OCI-LY3 (cell line): ENCODE data around the gene INSC.
A peak's percentile ranks its signal among the peaks of the same experiment; 100 is the strongest.

ENCODE experiments used
- H2AFZ ChIP-seq: fragments of 200-600, 300-600 bp; shearing (Covaris generic); 2 replicates; pipeline ENCODE4 v1.6.0; 2014; ENCODE audit warnings: antibody characterized with exemption, low read depth, low read length
- H3K27ac ChIP-seq: fragments of 200-600, 300-600 bp; sonication (generic); 2 replicates; pipeline ENCODE4 v1.5.1; 2014; ENCODE audit warnings: mild to moderate bottlenecking, low read length, moderate library complexity, mixed read lengths
- H3K27me3 ChIP-seq: fragments of 200-600, 300-600 bp; sonication (generic); 2 replicates; pipeline ENCODE4 v1.6.1; 2014; ENCODE audit warnings: low read depth, low read length, mixed read lengths
- H3K36me3 ChIP-seq: fragments of 200-600, 300-600 bp; sonication (generic); replicated peaks from 2 replicates; pipeline ENCODE3; 2014; ENCODE audit warnings: low read depth, low read length, mixed read lengths
- H3K4me1 ChIP-seq: fragments of 300-600, 200-600 bp; sonication (generic); 2 replicates; pipeline ENCODE4 v1.6.1; 2014; ENCODE audit warnings: low read length, mixed read lengths
- H3K4me2 ChIP-seq: fragments of 200-600, 300-600 bp; sonication (generic); 2 replicates; pipeline ENCODE4 v1.6.1; 2014; ENCODE audit warnings: low read length, mixed read lengths
- H3K4me3 ChIP-seq: fragments of 300-600, 200-600 bp; sonication (generic); 2 replicates; pipeline ENCODE4 v1.5.1; 2014; ENCODE audit warnings: antibody characterized with exemption, mild to moderate bottlenecking, low read length, moderate library complexity
- H3K79me2 ChIP-seq: fragments of 300-600, 200-600 bp; shearing (Covaris generic); 2 replicates; pipeline ENCODE4 v1.6.1; 2014; ENCODE audit warnings: mild to moderate bottlenecking, low read length, mixed read lengths
- H3K9ac ChIP-seq: fragments of 300-600, 200-600 bp; shearing (Covaris generic); 2 replicates; pipeline ENCODE4 v1.6.0; 2014; ENCODE audit warnings: mild to moderate bottlenecking, low read length, moderate library complexity
- H3K9me3 ChIP-seq: fragments of 200-600, 300-600 bp; shearing (Covaris generic); 2 replicates; pipeline ENCODE4 v1.6.1; 2014; ENCODE audit warnings: low read length, mixed read lengths; ENCODE audit not compliant: insufficient read depth
- H4K20me1 ChIP-seq: fragments of 200-600, 300-600 bp; sonication (generic); 2 replicates; pipeline ENCODE4 v1.6.1; 2016; ENCODE audit warnings: low read length, mixed read lengths; ENCODE audit not compliant: insufficient read depth
- EZH2phosphoT487 ChIP-seq: fragments of 200-600 bp; shearing (Covaris generic); IDR thresholded peaks from 2 replicates; pipeline ENCODE4 v1.6.1; 2018; ENCODE audit warnings: antibody characterized with exemption, mixed run types, low read depth
- TF ChIP-seq, protein P1 (sequence below): fragments of 200-600, 300-600 bp; sonication (generic); IDR thresholded peaks from 2 replicates; pipeline ENCODE4 v1.5.1; 2014; ENCODE audit warnings: antibody characterized with exemption, low read length, low read depth

The INSC gene

DNA sequence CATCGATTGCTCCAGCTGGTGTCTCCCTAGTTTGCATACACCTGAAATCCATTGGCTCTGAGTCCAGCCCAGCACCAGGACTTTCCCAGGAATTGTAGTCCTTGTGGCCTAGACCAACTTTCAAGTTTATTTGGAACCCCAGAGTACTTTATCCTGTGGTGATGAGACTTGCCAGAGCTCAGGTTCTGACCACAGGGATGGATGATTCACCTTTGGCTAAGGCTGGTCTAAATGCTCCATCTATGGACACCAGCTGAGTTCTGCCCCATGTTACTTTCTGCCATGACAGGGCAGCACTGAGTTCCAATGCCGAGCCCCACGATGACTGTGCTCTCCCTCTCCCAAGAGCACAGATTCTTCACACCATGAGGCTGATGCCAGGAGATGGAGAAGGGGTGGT lies 17.3 kb upstream of the INSC start:
- no peak overlapping the region for H3K27ac ChIP-seq
- peaks cover 18% of the 10 kb centered on the region for H3K4me1 ChIP-seq
- no peaks in the 10 kb centered on the region for H3K36me3 ChIP-seq
- H3K4me2 ChIP-seq, result no peak overlapping the region
- no peak overlapping the region for H3K4me3 ChIP-seq
- H3K79me2 ChIP-seq, result no peaks in the 10 kb centered on the region
- no peak overlapping the region for H3K9ac ChIP-seq
- no peaks in the 10 kb centered on the region for H3K9me3 ChIP-seq
- H3K27me3 ChIP-seq, result peaks cover 21% of the 10 kb centered on the region
- TF ChIP-seq EZH2phosphoT487, result no peak
- TF ChIP-seq, protein P1, sequence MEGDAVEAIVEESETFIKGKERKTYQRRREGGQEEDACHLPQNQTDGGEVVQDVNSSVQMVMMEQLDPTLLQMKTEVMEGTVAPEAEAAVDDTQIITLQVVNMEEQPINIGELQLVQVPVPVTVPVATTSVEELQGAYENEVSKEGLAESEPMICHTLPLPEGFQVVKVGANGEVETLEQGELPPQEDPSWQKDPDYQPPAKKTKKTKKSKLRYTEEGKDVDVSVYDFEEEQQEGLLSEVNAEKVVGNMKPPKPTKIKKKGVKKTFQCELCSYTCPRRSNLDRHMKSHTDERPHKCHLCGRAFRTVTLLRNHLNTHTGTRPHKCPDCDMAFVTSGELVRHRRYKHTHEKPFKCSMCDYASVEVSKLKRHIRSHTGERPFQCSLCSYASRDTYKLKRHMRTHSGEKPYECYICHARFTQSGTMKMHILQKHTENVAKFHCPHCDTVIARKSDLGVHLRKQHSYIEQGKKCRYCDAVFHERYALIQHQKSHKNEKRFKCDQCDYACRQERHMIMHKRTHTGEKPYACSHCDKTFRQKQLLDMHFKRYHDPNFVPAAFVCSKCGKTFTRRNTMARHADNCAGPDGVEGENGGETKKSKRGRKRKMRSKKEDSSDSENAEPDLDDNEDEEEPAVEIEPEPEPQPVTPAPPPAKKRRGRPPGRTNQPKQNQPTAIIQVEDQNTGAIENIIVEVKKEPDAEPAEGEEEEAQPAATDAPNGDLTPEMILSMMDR, result no peak
- H4K20me1 ChIP-seq, result no peaks in the 10 kb centered on the region
- H2AFZ ChIP-seq, result no peak overlapping the region

DNA sequence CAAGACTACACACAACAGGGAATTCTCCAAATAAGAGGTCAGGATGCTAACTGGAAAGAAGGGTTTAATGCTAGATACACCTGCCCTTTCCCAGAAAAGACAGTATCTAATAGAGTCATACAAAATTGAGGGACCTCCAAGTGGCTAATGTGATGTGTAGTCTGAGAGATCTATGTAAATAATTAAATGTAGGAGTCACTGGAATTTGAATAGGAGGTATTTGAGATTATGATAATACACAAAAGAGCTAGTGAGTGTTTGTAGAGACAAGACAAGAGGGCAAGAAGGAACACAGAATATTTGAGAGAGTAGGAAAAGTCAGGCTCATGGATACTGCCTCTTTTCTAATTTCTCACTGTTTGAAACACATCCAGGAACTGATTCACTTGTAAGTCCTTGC lies 15.5 kb upstream of the INSC start:
- TF ChIP-seq EZH2phosphoT487, result no peak
- TF ChIP-seq, protein P1, result no peak
- no peak overlapping the region for H3K4me3 ChIP-seq
- no peak overlapping the region for H2AFZ ChIP-seq
- no peaks in the 10 kb centered on the region for H3K36me3 ChIP-seq
- H3K79me2 ChIP-seq, result no peaks in the 10 kb centered on the region
- H3K27ac ChIP-seq, result no peak overlapping the region
- H3K4me2 ChIP-seq, result no peak overlapping the region
- peaks cover 4% of the 10 kb centered on the region; the same call in 1 of the 2 replicates for H3K4me1 ChIP-seq
- no peaks in the 10 kb centered on the region for H3K9me3 ChIP-seq
- H3K27me3 ChIP-seq, result peaks cover 21% of the 10 kb centered on the region
- H3K9ac ChIP-seq, result no peak overlapping the region
- no peaks in the 10 kb centered on the region for H4K20me1 ChIP-seq

DNA sequence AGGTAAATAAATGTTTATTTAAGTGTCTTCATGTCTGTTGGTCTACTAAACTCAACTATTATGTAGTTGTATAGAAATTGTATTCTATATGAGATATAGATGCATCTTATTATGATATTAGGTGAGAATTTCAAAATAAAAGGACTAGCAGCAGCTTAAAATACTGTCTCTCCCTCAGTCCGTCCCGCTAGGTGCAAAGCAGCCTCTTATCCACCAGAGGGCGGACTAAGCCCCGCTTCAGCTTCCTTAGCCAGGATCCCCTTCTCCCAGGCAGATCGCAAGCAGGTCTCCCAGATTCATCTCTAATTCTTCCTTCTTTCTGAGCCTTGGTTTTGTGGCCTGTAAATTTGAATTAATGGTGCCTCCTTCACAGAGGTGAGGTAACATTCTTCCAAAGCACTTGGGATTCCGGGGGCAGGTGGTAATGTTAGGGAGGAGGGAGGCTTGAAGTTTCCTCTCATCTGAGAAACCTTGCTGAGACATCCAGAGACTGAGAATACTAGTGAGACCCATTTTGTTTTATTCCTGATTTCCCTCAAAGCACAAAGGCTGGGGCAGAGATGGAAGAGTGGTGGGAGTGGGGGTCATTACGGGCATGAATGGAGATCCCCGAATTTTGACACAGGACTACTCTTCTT lies 13.5 kb upstream of the INSC start:
- Histone ChIP-seq H3K27me3 (peaks cover 21% of the 10 kb centered on the region), H4K20me1 (no peaks in the 10 kb centered on the region), H2AFZ (peak overlapping the region; percentile 79; the same call in 1 of the 2 replicates), H3K36me3 (no peaks in the 10 kb centered on the region), H3K9me3 (no peaks in the 10 kb centered on the region), H3K4me2 (peak overlapping the region; percentile 82), H3K27ac (no peak overlapping the region), H3K4me3 (peak overlapping the region; percentile 64), H3K79me2 (no peaks in the 10 kb centered on the region), H3K9ac (no peak overlapping the region), H3K4me1 (peaks cover 4% of the 10 kb centered on the region; the same call in 1 of the 2 replicates)
- TF ChIP-seq, protein P1, result peak; percentile 88
- TF ChIP-seq EZH2phosphoT487, result no peak

DNA sequence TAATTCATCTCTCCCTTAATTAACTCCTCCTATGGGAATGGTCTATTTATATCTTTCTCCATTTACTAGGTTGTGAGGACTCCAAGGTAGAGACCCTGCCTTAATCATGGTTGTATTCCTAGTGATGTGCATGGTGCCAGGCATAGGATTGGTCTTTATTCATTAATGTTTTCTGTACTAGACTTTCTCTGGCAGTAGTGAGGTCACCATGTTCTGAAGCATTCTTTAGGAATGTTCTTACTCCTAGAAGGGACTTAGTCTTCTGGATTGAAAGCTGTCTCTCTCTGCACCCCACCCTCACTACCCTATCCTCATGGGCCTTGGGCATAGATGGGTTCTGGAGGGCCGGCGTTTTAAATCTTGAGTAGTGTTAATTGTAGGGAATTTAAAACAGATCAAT lies 10.6 kb upstream of the INSC start:
- Histone ChIP-seq H3K4me3 (no peak overlapping the region), H3K9me3 (no peaks in the 10 kb centered on the region), H3K4me2 (no peak overlapping the region), H4K20me1 (no peaks in the 10 kb centered on the region), H3K27me3 (peaks cover 13% of the 10 kb centered on the region), H2AFZ (no peak overlapping the region), H3K9ac (no peak overlapping the region), H3K27ac (no peak overlapping the region), H3K79me2 (no peaks in the 10 kb centered on the region), H3K4me1 (peaks cover 16% of the 10 kb centered on the region), H3K36me3 (no peaks in the 10 kb centered on the region)
- TF ChIP-seq, protein P1, result no peak
- TF ChIP-seq EZH2phosphoT487, result no peak
